ENCODE measurements around the gene NFKB2. TPM values are rescaled to one million over a fixed set of nuclear protein-coding genes. Genes with fewer than 3 reads are reported as not detected.
A peak's percentile ranks its signal among the peaks of the same experiment; 100 is the strongest.

NFKB2 gene
- 377 and 398 TPM in 2 replicates for total RNA-seq
- total RNA-seq (2013) = 132 TPM
- polyA plus RNA-seq = 255 and 326 TPM in 2 replicates
- 232 and 305 TPM in 2 replicates for polyA minus RNA-seq

GRCh38 chr10:102395400-102396316 lies at the start of gene NFKB2:
NFKB2 (plus strand) TSS chr10:102395705; CDS start chr10:102395960, 255 bp downstream.
- H3K4me3 ChIP-seq (ENCODE audit: control extremely low read depth in 1 of 5, extremely low read depth in 1 of 5, insufficient read depth in 1 of 5, low read depth in 2 of 5, low read length in 4 of 5) = peak within 1 kb of the TSS; percentile 86 to 100 (median 99)
- H4K20me1 ChIP-seq (ENCODE audit: control insufficient read depth, insufficient read depth, low read length, poor library complexity, severe bottlenecking) = peaks cover 55% of the 10 kb centered on the region
- peaks cover 0 to 35% of the 10 kb centered on the region in 2 experiments for H3K36me3 ChIP-seq (replicated peaks in 1 of 2; ENCODE audit: control extremely low read depth in 1 of 2, control insufficient read depth in 1 of 2, extremely low read depth in 1 of 2, insufficient read depth in 2 of 2, low read length in 1 of 2)
- ChIA-PET CTCF (interaction anchor here (0.8 to 8.8 kb wide), 10 partner anchors 10 to 165 kb away, joined by 3 to 108 read pairs (median 16); partner anchors contain the start of genes ACTR1A, C10orf95, CUEDC2 and FBXL15), POLR2A (interaction anchor here (0.6 to 3.7 kb wide), 19 partner anchors 9 to 1942 kb away, joined by 3 to 38 read pairs (median 6); partner anchors contain the start of genes ACTR1A, C10orf95, CUEDC2 and FBXL15)
- no peaks in the 10 kb centered on the region for H3K9me3 Mint-ChIP-seq (ENCODE audit: insufficient read depth)
- intact Hi-C loops (cut with micrococcal nuclease) = loop anchor here (1.0 to 2.0 kb wide), 3 partner anchors 167 to 251 kb away; partner anchors contain the start of gene NOLC1
- peaks cover 52% of the 10 kb centered on the region for H3K4me1 Mint-ChIP-seq
- H3K4me2 ChIP-seq (replicated peaks; ENCODE audit: low read depth, low read length, poor library complexity, severe bottlenecking) = peak within 1 kb of the TSS; percentile 99
- H3K27ac Mint-ChIP-seq = peak within 1 kb of the TSS; percentile 99
- H3K27ac ChIP-seq (ENCODE audit: low read length in 2 of 2) = peak within 1 kb of the TSS; percentile 98 to 100
- H3K27me3 Mint-ChIP-seq = no peaks in the 10 kb centered on the region
- H3K4me1 ChIP-seq (ENCODE audit: control insufficient read depth in 2 of 2, insufficient read depth in 2 of 2, low read length in 2 of 2) = peaks cover 40 to 56% of the 10 kb centered on the region in 2 donors
- under 1% methylated on average over 36 of the region's 42 CpGs for WGBS (ENCODE audit: insufficient coverage)
- peak within 1 kb of the TSS; percentile 95 for H3K4me3 Mint-ChIP-seq
- TF ChIP-seq CTCF (IDR thresholded peaks at IDR 0.05) (no peak), EZH2 (IDR thresholded peaks at IDR 0.05; ENCODE audit: borderline replicate concordance, insufficient read depth, low read depth, low read length, poor library complexity, severe bottlenecking) (no peak)
- peak; percentile 35 for ATAC-seq (ENCODE audit: low read depth)
- peak; percentile 97 for DNase-seq
- peak within 1 kb of the TSS; percentile 96 for H3K9ac ChIP-seq (ENCODE audit: low read length)
- peaks cover 52% of the 10 kb centered on the region for H3K79me2 ChIP-seq (ENCODE audit: control insufficient read depth, insufficient read depth, low read length)
- no peak within 1 kb of the TSS for H2AFZ ChIP-seq (ENCODE audit: insufficient read depth, low read depth, low read length, poor library complexity, severe bottlenecking)
- H3K9me3 ChIP-seq (ENCODE audit: control extremely low read depth in 1 of 3, control insufficient read depth in 2 of 3, insufficient read depth in 1 of 3, low read length in 2 of 3) = no peaks in the 10 kb centered on the region
- no peaks in the 10 kb centered on the region for H3K27me3 ChIP-seq (replicated peaks in 1 of 4; ENCODE audit: control extremely low read depth in 1 of 4, control insufficient read depth in 3 of 4, insufficient read depth in 4 of 4, low read length in 3 of 4)
